H1 (cell line): ENCODE measurements around the gene SLC23A2. TPM values are rescaled to one million over a fixed set of nuclear protein-coding genes. Genes with fewer than 3 reads are reported as not detected.

Experiments
- CTCF ChIA-PET: fragments of 300-600 bp; sonication (Branson Sonifier 250); formaldehyde crosslinking; loops from one replicate; lab custom pipeline; 2021; ENCODE audit not compliant: partially characterized antibody; lab: Charles Lee
- POLR2A ChIA-PET: fragments of 300-600 bp; sonication (Branson Sonifier 250); formaldehyde crosslinking; loops from one replicate; lab custom pipeline; 2021; ENCODE audit warnings: inconsistent platforms; ENCODE audit not compliant: partially characterized antibody; lab: Charles Lee
- DNase-seq, 2 experiments: peaks; one replicate each; pipeline versions ENCODE4 v3.0.0 to v3.0.0-alpha.2; 2010 to 2022; ENCODE audit warnings: low spot score in 2 of 2, low read depth in 1 of 2, mixed read lengths in 1 of 2
- FAIRE-seq: peaks from 2 replicates; lab custom pipeline; 2011; peaks lifted over from hg19 to GRCh38; lab: Jason Lieb, UNC
- H2AFZ ChIP-seq: 2 replicates; pipeline ENCODE4 v1.8.1; 2012; ENCODE audit warnings: low read length, inconsistent platforms
- H2AK5ac ChIP-seq: 2 replicates; pipeline ENCODE4 v1.6.1; 2013; ENCODE audit warnings: low read depth, low read length
- H2BK120ac ChIP-seq: replicated peaks from 2 replicates; pipeline ENCODE3; 2013; ENCODE audit warnings: low read depth, low read length, inconsistent platforms
- H2BK12ac ChIP-seq: 2 replicates; pipeline ENCODE4 v1.6.1; 2013; ENCODE audit warnings: low read depth, low read length
- H2BK15ac ChIP-seq: 2 replicates; pipeline ENCODE4 v1.6.1; 2013; ENCODE audit warnings: low read length
- H2BK20ac ChIP-seq: 2 replicates; pipeline ENCODE4 v1.6.1; 2013; ENCODE audit warnings: low read length
- H2BK5ac ChIP-seq: 2 replicates; pipeline ENCODE4 v1.6.1; 2013; ENCODE audit warnings: low read depth, low read length
- H3K14ac ChIP-seq: 2 replicates; pipeline ENCODE4 v1.6.1; 2013; ENCODE audit warnings: inconsistent platforms; ENCODE audit not compliant: insufficient read length
- H3K18ac ChIP-seq: 2 replicates; pipeline ENCODE4 v1.6.1; 2013; ENCODE audit warnings: low read length; ENCODE audit errors: extremely low read depth
- H3K23ac ChIP-seq: 2 replicates; pipeline ENCODE4 v1.6.1; 2013; ENCODE audit warnings: inconsistent platforms; ENCODE audit not compliant: insufficient read length
- H3K23me2 ChIP-seq: 2 replicates; pipeline ENCODE4 v1.6.1; 2013; ENCODE audit warnings: low read depth, low read length
- H3K27ac ChIP-seq: 2 replicates; pipeline ENCODE4 v1.6.1; 2011; ENCODE audit warnings: low read depth, low read length, inconsistent platforms
- H3K27me3 ChIP-seq, 4 experiments: replicated peaks in 1 of 4; 1 replicate in 1 of 4; 2 replicates in 3 of 4; pipeline versions ENCODE4 v1.6.1 to v1.8.1; 2011 to 2013; ENCODE audit warnings: low read length in 3 of 4, mild to moderate bottlenecking in 3 of 4, inconsistent platforms in 2 of 4, mixed read lengths in 2 of 4, moderate library complexity in 1 of 4; ENCODE audit not compliant: control insufficient read depth in 3 of 4, insufficient read depth in 3 of 4; ENCODE audit errors: extremely low read depth in 1 of 4
- H3K36me3 ChIP-seq, 4 experiments: 2 replicates each; pipeline versions ENCODE4 v1.6.1 to v1.8.1; 2011 to 2013; ENCODE audit warnings: mild to moderate bottlenecking in 4 of 4, low read length in 3 of 4, moderate library complexity in 2 of 4, control low read depth in 1 of 4, inconsistent platforms in 1 of 4; ENCODE audit not compliant: insufficient read depth in 4 of 4, control insufficient read depth in 2 of 4
- H3K4ac ChIP-seq: replicated peaks from 2 replicates; pipeline ENCODE3; 2013; ENCODE audit warnings: low read length, low read depth, mixed read lengths, inconsistent platforms; ENCODE audit not compliant: insufficient read length
- H3K4me1 ChIP-seq, 4 experiments: replicated peaks in 1 of 4; 1 replicate in 1 of 4; 2 replicates in 3 of 4; pipeline versions ENCODE4 v1.6.1 to v1.8.1; 2011 to 2013; ENCODE audit warnings: low read length in 3 of 4, inconsistent platforms in 2 of 4, mixed read lengths in 1 of 4; ENCODE audit not compliant: insufficient read depth in 4 of 4, control insufficient read depth in 3 of 4
- H3K4me2 ChIP-seq, 2 experiments: 2 replicates each; pipeline versions ENCODE4 v1.6.1 to v1.8.1; 2011 to 2013; ENCODE audit warnings: low read depth in 2 of 2, low read length in 2 of 2, control low read depth in 1 of 2, inconsistent platforms in 1 of 2, mild to moderate bottlenecking in 1 of 2; ENCODE audit not compliant: insufficient read depth in 1 of 2
- H3K4me3 ChIP-seq, 4 experiments: fragments of 200-600, 300-600 bp in 1 of 4; sonication (generic), shearing (Covaris generic), sonication (Bioruptor Twin) in 1 of 4; 2 replicates each; pipeline versions ENCODE4 v1.5.1 to v1.8.1; 2011 to 2016; ENCODE audit warnings: low read length in 4 of 4, low read depth in 3 of 4, control low read depth in 2 of 4, inconsistent platforms in 2 of 4, mild to moderate bottlenecking in 2 of 4, mixed read lengths in 1 of 4, moderate library complexity in 1 of 4; ENCODE audit not compliant: insufficient read depth in 2 of 4; ENCODE audit errors: extremely low read depth in 1 of 4
- H3K56ac ChIP-seq: replicated peaks from 2 replicates; pipeline ENCODE3; 2013; ENCODE audit warnings: low read depth, mild to moderate bottlenecking, mixed read lengths, low read length, inconsistent platforms; ENCODE audit not compliant: insufficient read length
- H3K79me1 ChIP-seq: 2 replicates; pipeline ENCODE4 v1.6.1; 2013; ENCODE audit warnings: low read depth, low read length, control low read depth
- H3K79me2 ChIP-seq, 2 experiments: 2 replicates each; pipeline versions ENCODE4 v1.6.1 to v1.8.1; 2012 to 2013; ENCODE audit warnings: low read length in 2 of 2, mild to moderate bottlenecking in 2 of 2, inconsistent platforms in 1 of 2; ENCODE audit not compliant: insufficient read depth in 2 of 2, control insufficient read depth in 1 of 2
- H3K9ac ChIP-seq, 4 experiments: replicated peaks in 1 of 4; 1 replicate in 1 of 4; 2 replicates in 3 of 4; pipeline versions ENCODE4 v1.6.1 to v1.8.1; 2011 to 2013; ENCODE audit warnings: low read depth in 3 of 4, low read length in 3 of 4, control low read depth in 2 of 4, mild to moderate bottlenecking in 2 of 4, moderate library complexity in 2 of 4, inconsistent platforms in 1 of 4; ENCODE audit errors: extremely low read depth in 1 of 4
- H3K9me3 ChIP-seq, 2 experiments: 2 replicates each; pipeline versions ENCODE4 v1.6.1 to v1.8.1; 2012 to 2013; ENCODE audit warnings: mild to moderate bottlenecking in 2 of 2, moderate library complexity in 2 of 2, control low read depth in 1 of 2, inconsistent platforms in 1 of 2, low read depth in 1 of 2, low read length in 1 of 2, mixed read lengths in 1 of 2; ENCODE audit not compliant: insufficient read depth in 2 of 2
- H4K20me1 ChIP-seq, 2 experiments: replicated peaks in 1 of 2; 2 replicates each; pipeline versions ENCODE3 to v1.8.1; 2011 to 2013; ENCODE audit warnings: inconsistent platforms in 2 of 2, low read length in 2 of 2, mild to moderate bottlenecking in 1 of 2; ENCODE audit not compliant: insufficient read depth in 2 of 2, control insufficient read depth in 1 of 2
- H4K5ac ChIP-seq: 2 replicates; pipeline ENCODE4 v1.6.1; 2013; ENCODE audit warnings: low read length, low read depth, mixed read lengths, inconsistent platforms; ENCODE audit not compliant: insufficient read length
- H4K8ac ChIP-seq: 2 replicates; pipeline ENCODE4 v1.8.0; 2013; ENCODE audit warnings: mild to moderate bottlenecking, moderate library complexity, low read length, inconsistent platforms; ENCODE audit not compliant: insufficient read depth; ENCODE audit errors: extremely low read depth
- H4K91ac ChIP-seq: replicated peaks from 2 replicates; pipeline ENCODE3; 2013; ENCODE audit warnings: low read length, mixed read lengths, inconsistent platforms; ENCODE audit not compliant: insufficient read length
- ASH2L ChIP-seq: fragments of 200-600, 300-600 bp; sonication (generic); IDR thresholded peaks from one replicate; pipeline ENCODE4 v1.7.1; 2017; ENCODE audit warnings: low read length
- SP1 ChIP-seq: IDR thresholded peaks from 2 replicates; pipeline ENCODE4 v1.6.1; 2011; ENCODE audit warnings: low read depth, low read length
- WGBS, 2 experiments: shearing (Covaris generic) in 1 of 2; methylation state at CpG; one replicate each; pipeline versions ENCODE4 v1.1.6 to v1.1.7; 2013 to 2015; ENCODE audit warnings: low lambda C conversion rate in 2 of 2, mixed read lengths in 2 of 2, inconsistent platforms in 1 of 2, low coverage in 1 of 2, missing lambda C conversion rate in 1 of 2; ENCODE audit not compliant: insufficient replicate concordance in 2 of 2, insufficient coverage in 1 of 2, insufficient read length in 1 of 2; ENCODE audit errors: extremely low coverage in 1 of 2, missing lambda C conversion rate in 1 of 2; 5-methylcytosine and 5-hydroxymethylcytosine counted together
- polyA plus RNA-seq, 7 experiments: library from polyadenylated mRNA; depleted of rRNA in 3 of 7; stranded (reverse) in 5 of 7; unstranded in 2 of 7; fragments of >200 nt in 5 of 7; fragments of 200-250 nt in 2 of 7; gene quantifications; 1 replicate in 5 of 7; 2 replicates in 1 of 7; 4 replicates in 1 of 7; pipeline versions ENCODE4 v1.2.1 to v1.2.3, GENCODE V29; 2011 to 2013; ENCODE audit warnings: missing spikeins in 2 of 7, mixed read lengths in 2 of 7
- total RNA-seq: library from RNA; stranded (reverse); fragmentation: NEBNext Ultra II Directional; extraction: Animal tissue kit (Norgen Biotek cat#: 25700); gene quantifications from 2 replicates; pipeline ENCODE4 v1.2.1, GENCODE V29; 2021

SLC23A2 gene
- total and polyA plus RNA-seq, 2 of the 8 experiments (the other 6 are each of a cell fraction or from before 2014, with no cell fraction given), result 17.0 to 18.6 TPM

DNA sequence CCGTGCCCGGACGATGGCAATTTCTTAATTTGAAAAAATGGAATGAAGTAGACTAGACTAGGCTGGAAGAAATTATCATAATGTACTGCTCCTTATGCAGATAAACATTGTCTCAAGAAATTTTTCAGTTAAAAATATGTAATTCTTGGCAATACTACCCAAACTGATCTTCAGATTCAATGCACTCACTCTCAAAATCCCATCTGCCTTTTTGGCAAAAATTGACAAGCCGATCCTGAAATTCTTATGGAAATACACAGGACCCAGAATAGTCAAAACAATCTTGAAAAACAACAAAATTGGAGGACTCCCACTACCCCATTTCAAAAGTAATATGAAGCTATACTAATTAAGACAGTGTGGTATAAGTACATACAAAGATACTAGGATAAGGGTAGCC is 19.0 kb downstream of the SLC23A2 start:
- Histone ChIP-seq H3K79me1 (no peaks in the 10 kb centered on the region), H3K27me3 (no peaks in the 10 kb centered on the region), H2BK5ac (no peak overlapping the region), H2BK120ac (no peak overlapping the region), H2BK12ac (no peak overlapping the region), H3K23ac (no peak overlapping the region), H3K79me2 (peaks cover 0 to 12% of the 10 kb centered on the region in 2 experiments; a peak in 2 of 4 replicates), H3K9me3 (no peaks in the 10 kb centered on the region), H3K4me2 (no peak overlapping the region), H2BK20ac (no peak overlapping the region), H3K9ac (no peak overlapping the region), H3K56ac (no peak overlapping the region), H2BK15ac (no peak overlapping the region), H4K8ac (no peak overlapping the region), H4K5ac (no peak overlapping the region), H3K4ac (no peak overlapping the region), H3K14ac (no peak overlapping the region), H3K4me3 (no peak overlapping the region), H3K4me1 (peaks cover 2 to 6% (median 4%) of the 10 kb centered on the region in 4 experiments; a peak in 2 of 7 replicates), H4K20me1 (no peaks in the 10 kb centered on the region), H4K91ac (no peak overlapping the region), H2AK5ac (no peak overlapping the region), H3K23me2 (no peaks in the 10 kb centered on the region), H2AFZ (no peak overlapping the region), H3K27ac (no peak overlapping the region), H3K36me3 (no peaks in the 10 kb centered on the region), H3K18ac (no peak overlapping the region)
- ChIA-PET POLR2A (interaction anchor here (0.8 kb wide), 1 partner anchor 119 kb away, joined by 3 read pairs; no protein-coding TSS in a partner anchor), CTCF (interaction anchor here (1.6 kb wide), 1 partner anchor 16 kb away, joined by 6 read pairs; no protein-coding TSS in a partner anchor)
- TF ChIP-seq SP1 (no peak), ASH2L (no peak)
- WGBS, 2 experiments, result 98% methylated on average over 4 of the region's 4 CpGs; no CpG with 5 or more reads in 1 of the 2 experiments
- no peak for DNase-seq
- no peak for FAIRE-seq
